ENCODE results near the gene COP1.
"Not testable (repeated sequence)": the region's sequence is repeated elsewhere in the genome, so short reads cannot be mapped to it uniquely, and the experiment has no call there.

Gene COP1

GRCh38 chr1:176033881-176034280, 173.2 kb downstream of the COP1 start:
- no peak for DNase-seq (ENCODE audit: low spot score)

GRCh38 chr1:176033474-176033873, 173.6 kb downstream of the COP1 start:
- no peak for DNase-seq (ENCODE audit: low spot score)

- no peak for DNase-seq (ENCODE audit: low spot score)
Measured at GRCh38 chr1:176032040-176032645, 174.9 kb downstream of the COP1 start.

- no peak for DNase-seq (ENCODE audit: low spot score)
Measured at GRCh38 chr1:176029609-176030008, 177.5 kb downstream of the COP1 start.

GRCh38 chr1:176029155-176029554, 177.9 kb downstream of the COP1 start:
- DNase-seq (ENCODE audit: low spot score), result no peak

- not testable (repeated sequence) for DNase-seq (ENCODE audit: low spot score)
Measured at GRCh38 chr1:176027934-176028333, 179.2 kb downstream of the COP1 start.

- DNase-seq (ENCODE audit: low spot score), result no peak
Measured at GRCh38 chr1:176022574-176022973, 184.5 kb downstream of the COP1 start.

- no peak for DNase-seq (ENCODE audit: low spot score)
Measured at GRCh38 chr1:176017722-176018121, 189.4 kb downstream of the COP1 start.

- no peak for DNase-seq (ENCODE audit: low spot score)
Measured at GRCh38 chr1:176009951-176010350, 197.1 kb downstream of the COP1 start.

- not testable (repeated sequence) for DNase-seq (ENCODE audit: low spot score)
Measured at GRCh38 chr1:176007756-176008389, 199.2 kb downstream of the COP1 start.

- not testable (repeated sequence) for DNase-seq (ENCODE audit: low spot score)
Measured at GRCh38 chr1:175994660-175995059, 212.4 kb downstream of the COP1 start.

- not testable (repeated sequence) for DNase-seq (ENCODE audit: low spot score)
Measured at GRCh38 chr1:175992825-175993224, 214.3 kb downstream of the COP1 start.

GRCh38 chr1:175992202-175992601, 214.9 kb downstream of the COP1 start:
- not testable (repeated sequence) for DNase-seq (ENCODE audit: low spot score)

- DNase-seq (ENCODE audit: low spot score), result no peak
Measured at GRCh38 chr1:175984813-175985212, 222.3 kb downstream of the COP1 start.

- DNase-seq (ENCODE audit: low spot score), result no peak
Measured at GRCh38 chr1:175984057-175984812, 222.9 kb downstream of the COP1 start.

- DNase-seq (ENCODE audit: low spot score), result not testable (repeated sequence)
Measured at GRCh38 chr1:175983363-175983762, 223.7 kb downstream of the COP1 start.

GRCh38 chr1:175981128-175981527, 226.0 kb downstream of the COP1 start:
- no peak for DNase-seq (ENCODE audit: low spot score)

- DNase-seq (ENCODE audit: low spot score), result no peak
Measured at GRCh38 chr1:175978926-175979325, 228.2 kb downstream of the COP1 start.

GRCh38 chr1:175978476-175978875, 228.6 kb downstream of the COP1 start:
- no peak for DNase-seq (ENCODE audit: low spot score)

GRCh38 chr1:175976865-175977642, 230.0 kb downstream of the COP1 start:
- DNase-seq (ENCODE audit: low spot score), result no peak

GRCh38 chr1:175969231-175969630, 237.9 kb downstream of the COP1 start:
- DNase-seq (ENCODE audit: low spot score), result no peak

GRCh38 chr1:175968486-175969172, 238.5 kb downstream of the COP1 start:
- no peak for DNase-seq (ENCODE audit: low spot score)
